GM23338 (cell line): Measurements from ENCODE around the gene GPR26. TPM values are rescaled to one million over a fixed set of nuclear protein-coding genes. Genes with fewer than 3 reads are reported as not detected.

Experiments used
- ATAC-seq: fragments of 200-7000 bp; cut with Tn5 transposase; 3 replicates; pipeline ENCODE4 v1.9.1; 2020
- DNase-seq: peaks from one replicate; pipeline ENCODE4 v3.0.0-alpha.2; 2015; ENCODE audit warnings: low spot score
- H2AFZ ChIP-seq: fragments of 200-600 bp; sonication (generic); 2 replicates; pipeline ENCODE4 v1.8.0; 2016; ENCODE audit warnings: antibody characterized with exemption, mild to moderate bottlenecking, moderate library complexity
- H3F3A ChIP-seq: fragments of 200-600 bp; sonication (generic); replicated peaks from 2 replicates; pipeline ENCODE4 v1.8.0; 2017; ENCODE audit warnings: antibody characterized with exemption, mixed run types, low read depth
- H3K27ac ChIP-seq: fragments of 200-600 bp; sonication (generic); 2 replicates; pipeline ENCODE4 v1.6.1; 2016; ENCODE audit warnings: low read depth
- H3K27me3 ChIP-seq: fragments of 200-600 bp; sonication (generic); 2 replicates; pipeline ENCODE4 v1.8.0; 2016; ENCODE audit warnings: mild to moderate bottlenecking, mixed run types, moderate library complexity; ENCODE audit not compliant: insufficient read depth
- H3K36me3 ChIP-seq: fragments of 200-600 bp; sonication (generic); 2 replicates; pipeline ENCODE4 v1.8.0; 2016; ENCODE audit warnings: mild to moderate bottlenecking; ENCODE audit not compliant: insufficient read depth
- H3K4me1 ChIP-seq: fragments of 200-600 bp; sonication (generic); 2 replicates; pipeline ENCODE4 v1.8.0; 2016; ENCODE audit warnings: mild to moderate bottlenecking, moderate library complexity; ENCODE audit not compliant: insufficient read depth
- H3K4me2 ChIP-seq: fragments of 200-600 bp; sonication (generic); 2 replicates; pipeline ENCODE4 v1.7.1; 2017; ENCODE audit warnings: mixed run types
- H3K4me3 ChIP-seq: fragments of 200-600 bp; sonication (generic); 2 replicates; pipeline ENCODE4 v1.6.1; 2016; ENCODE audit warnings: mixed run types
- H3K79me2 ChIP-seq: fragments of 200-600 bp; sonication (generic); replicated peaks from 2 replicates; pipeline ENCODE4 v1.8.0; 2017; ENCODE audit warnings: mild to moderate bottlenecking; ENCODE audit not compliant: insufficient read depth
- H3K9me2 ChIP-seq: fragments of 200-600 bp; sonication (generic); 2 replicates; pipeline ENCODE4 v1.8.0; 2017; ENCODE audit not compliant: insufficient read depth
- H4K20me1 ChIP-seq: fragments of 200-600 bp; sonication (generic); replicated peaks from 2 replicates; pipeline ENCODE4 v1.8.0; 2017; ENCODE audit warnings: mild to moderate bottlenecking; ENCODE audit not compliant: insufficient read depth
- H3K27ac Mint-ChIP-seq: 2 replicates; pipeline ENCODE4 v1.8.0; 2020; ENCODE audit warnings: inconsistent platforms, mild to moderate bottlenecking, moderate library complexity, mixed read lengths
- H3K27me3 Mint-ChIP-seq: 3 replicates; pipeline ENCODE4 v1.8.0; 2022; ENCODE audit warnings: low read depth, mild to moderate bottlenecking, moderate library complexity, mixed read lengths, inconsistent platforms; ENCODE audit not compliant: insufficient read depth, poor library complexity
- H3K36me3 Mint-ChIP-seq: 3 replicates; pipeline ENCODE4 v1.8.0; 2021; ENCODE audit warnings: low read depth, mild to moderate bottlenecking, inconsistent platforms, moderate library complexity, mixed read lengths
- H3K4me1 Mint-ChIP-seq: 3 replicates; pipeline ENCODE4 v1.8.0; 2020; ENCODE audit warnings: mild to moderate bottlenecking, inconsistent platforms, mixed read lengths
- H3K4me3 Mint-ChIP-seq: 3 replicates; pipeline ENCODE4 v1.8.0; 2021; ENCODE audit warnings: moderate library complexity, mild to moderate bottlenecking, inconsistent platforms, mixed read lengths
- H3K9me3 Mint-ChIP-seq: 3 replicates; pipeline ENCODE4 v1.8.0; 2020; ENCODE audit warnings: moderate library complexity, mild to moderate bottlenecking, inconsistent platforms, mixed read lengths
- CTCF ChIP-seq, 2 experiments: fragments of 200-600 bp in 1 of 2; sonication (generic) in 1 of 2; conservative IDR thresholded peaks; 2 replicates each; pipeline versions ENCODE4 v1.5.1 to v1.6.1; 2016 to 2017; ENCODE audit warnings: antibody characterized with exemption in 2 of 2, low read depth in 2 of 2, mild to moderate bottlenecking in 2 of 2, moderate library complexity in 1 of 2
- EZH2phosphoT487 ChIP-seq: fragments of 200-600 bp; sonication (generic); IDR thresholded peaks from one replicate; pipeline ENCODE4 v1.8.1; 2018; ENCODE audit warnings: antibody characterized with exemption; ENCODE audit not compliant: unreplicated experiment
- JUNB ChIP-seq: IDR thresholded peaks from one replicate; pipeline ENCODE4 v1.6.1; 2016; ENCODE audit warnings: antibody characterized with exemption; ENCODE audit not compliant: unreplicated experiment
- NANOG ChIP-seq: IDR thresholded peaks from 2 replicates; pipeline ENCODE4 v1.6.1; 2016; ENCODE audit warnings: antibody characterized with exemption, borderline replicate concordance
- POLR2AphosphoS5 ChIP-seq: IDR thresholded peaks from 2 replicates; pipeline ENCODE4 v1.6.1; 2016; ENCODE audit warnings: antibody characterized with exemption, low read depth
- REST ChIP-seq: IDR thresholded peaks from one replicate; pipeline ENCODE4 v1.6.1; 2018; ENCODE audit warnings: antibody characterized with exemption; ENCODE audit not compliant: unreplicated experiment
- polyA plus RNA-seq: library from polyadenylated mRNA; unstranded; fragments of >200 nt; fragmentation: Nextera tagmentation; extraction: Ambion mirVana; gene quantifications from 2 replicates; pipeline ENCODE4 v1.2.1, GENCODE V29; 2016
- total RNA-seq: library from RNA; depleted of rRNA; stranded (reverse); fragments of >200 nt; shearing (Covaris generic); gene quantifications from 2 replicates; pipeline ENCODE4 v1.2.3, GENCODE V29; 2014

The GPR26 gene
- total and polyA plus RNA-seq, 2 experiments from 2014 or later: 0.06 to 0.07 TPM

DNA sequence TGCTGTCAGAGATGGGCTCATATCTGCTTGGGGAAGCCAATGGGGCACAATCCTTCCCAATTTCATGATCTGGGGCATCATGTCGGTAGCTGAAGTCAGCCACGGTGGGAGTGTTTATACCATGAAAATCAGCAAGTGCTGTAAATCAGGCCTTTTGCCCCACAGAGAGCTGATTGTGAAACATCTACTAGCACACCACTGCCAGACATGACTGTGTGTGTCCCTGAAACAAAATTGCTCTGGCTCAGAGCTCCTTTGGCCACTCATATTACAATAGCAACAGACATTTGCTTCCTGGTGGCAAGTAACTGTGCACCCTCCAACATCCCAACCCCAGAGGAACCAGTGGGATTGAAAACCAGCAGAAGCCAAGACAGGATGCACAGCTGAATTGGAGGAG is 23.7 kb downstream of the GPR26 start:
- Histone ChIP-seq H3K4me1 (no peaks in the 10 kb centered on the region), H3K27ac (no peak overlapping the region), H4K20me1 (no peaks in the 10 kb centered on the region), H3F3A (no peaks in the 10 kb centered on the region), H3K4me2 (no peak overlapping the region), H3K36me3 (no peaks in the 10 kb centered on the region), H3K4me3 (no peak overlapping the region), H3K27me3 (no peaks in the 10 kb centered on the region), H3K9me2 (no peaks in the 10 kb centered on the region), H2AFZ (no peak overlapping the region), H3K79me2 (no peaks in the 10 kb centered on the region)
- DNase-seq: no peak
- Mint-ChIP-seq H3K27me3 (peaks cover 6% of the 10 kb centered on the region), H3K9me3 (no peaks in the 10 kb centered on the region), H3K36me3 (no peaks in the 10 kb centered on the region), H3K4me1 (no peaks in the 10 kb centered on the region), H3K27ac (no peak overlapping the region), H3K4me3 (no peak overlapping the region)
- TF ChIP-seq JUNB: no peak
- no peak for TF ChIP-seq POLR2AphosphoS5
- no peak for TF ChIP-seq NANOG
- TF ChIP-seq EZH2phosphoT487: no peak
- TF ChIP-seq REST: no peak
- no peak for TF ChIP-seq CTCF (conservative IDR thresholded peaks at IDR 0.05; ENCODE audit: low read depth in 2 of 2)
- no peak for ATAC-seq

DNA sequence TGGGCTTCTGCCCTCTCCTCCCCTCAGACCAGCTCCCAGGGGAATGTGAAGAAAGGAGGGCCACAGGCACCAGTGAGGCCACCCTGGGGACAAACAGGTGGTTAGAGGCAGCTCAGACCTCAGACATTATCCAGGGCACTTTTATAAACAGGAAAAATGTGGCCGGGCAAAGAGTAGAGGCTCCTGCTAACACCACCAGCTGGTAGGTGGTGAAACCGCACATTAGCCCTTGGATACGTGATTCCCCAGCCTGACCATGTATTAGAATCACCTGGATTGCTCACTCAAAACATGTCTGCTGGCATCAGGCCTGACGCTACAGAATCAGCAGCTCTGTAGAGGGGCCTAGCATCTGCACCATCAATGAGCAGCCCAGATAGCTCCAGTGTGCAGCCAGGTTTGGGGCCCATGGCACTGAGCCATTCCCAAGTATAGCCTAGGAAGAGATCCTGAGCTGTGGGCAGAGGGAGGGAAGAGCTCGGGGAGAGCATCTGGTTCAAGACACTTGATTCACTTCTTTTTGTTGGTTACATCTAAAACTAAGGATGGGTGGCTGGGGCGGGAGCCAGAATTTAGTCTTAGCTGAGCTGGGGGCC is 37.1 kb downstream of the GPR26 start:
- H3K27me3 ChIP-seq: no peaks in the 10 kb centered on the region
- no peaks in the 10 kb centered on the region for H3K36me3 ChIP-seq
- H4K20me1 ChIP-seq: no peaks in the 10 kb centered on the region
- H2AFZ ChIP-seq: no peak overlapping the region
- TF ChIP-seq CTCF (conservative IDR thresholded peaks at IDR 0.05; ENCODE audit: low read depth in 2 of 2): peak in 1 of 2 experiments; percentile 17; a peak in 1 of 4 replicates
- no peak for TF ChIP-seq NANOG
- DNase-seq (peak; percentile 38), ATAC-seq (peak; percentile 76)
- H3K79me2 ChIP-seq: no peaks in the 10 kb centered on the region
- no peak overlapping the region for H3K27ac Mint-ChIP-seq
- H3K4me3 ChIP-seq: no peak overlapping the region
- no peaks in the 10 kb centered on the region for H3K36me3 Mint-ChIP-seq
- H3K4me1 Mint-ChIP-seq: peaks cover 8% of the 10 kb centered on the region
- H3F3A ChIP-seq: no peaks in the 10 kb centered on the region
- no peak overlapping the region for H3K27ac ChIP-seq
- no peak overlapping the region for H3K4me2 ChIP-seq
- peaks cover 7% of the 10 kb centered on the region for H3K27me3 Mint-ChIP-seq
- no peak overlapping the region for H3K4me3 Mint-ChIP-seq
- no peaks in the 10 kb centered on the region for H3K9me2 ChIP-seq
- no peaks in the 10 kb centered on the region for H3K4me1 ChIP-seq
- H3K9me3 Mint-ChIP-seq: no peaks in the 10 kb centered on the region
